Non-pigmented ciliary epithelial cell (primary cell): ENCODE measurements around the gene FXYD2.
"Not testable (repeated sequence)": the region's sequence is repeated elsewhere in the genome, so short reads cannot be mapped to it uniquely, and the experiment has no call there.

Source experiments
- DNase-seq: peaks from one replicate; pipeline ENCODE4 v3.0.0-alpha.2; 2010; ENCODE audit warnings: low read depth

FXYD2 gene

GRCh38 chr11:117824571-117825537, at the start of gene FXYD2:
TSS of gene FXYD2 (minus strand) at chr11:117824744. CDS start at chr11:117824678, 66 bp downstream.
- DNase-seq, result no peak

GRCh38 chr11:117873828-117874125, 49.2 kb upstream of the FXYD2 start:
- no peak for DNase-seq

- no peak for DNase-seq
Measured at GRCh38 chr11:117872975-117873827, 48.7 kb upstream of the FXYD2 start.

DNA sequence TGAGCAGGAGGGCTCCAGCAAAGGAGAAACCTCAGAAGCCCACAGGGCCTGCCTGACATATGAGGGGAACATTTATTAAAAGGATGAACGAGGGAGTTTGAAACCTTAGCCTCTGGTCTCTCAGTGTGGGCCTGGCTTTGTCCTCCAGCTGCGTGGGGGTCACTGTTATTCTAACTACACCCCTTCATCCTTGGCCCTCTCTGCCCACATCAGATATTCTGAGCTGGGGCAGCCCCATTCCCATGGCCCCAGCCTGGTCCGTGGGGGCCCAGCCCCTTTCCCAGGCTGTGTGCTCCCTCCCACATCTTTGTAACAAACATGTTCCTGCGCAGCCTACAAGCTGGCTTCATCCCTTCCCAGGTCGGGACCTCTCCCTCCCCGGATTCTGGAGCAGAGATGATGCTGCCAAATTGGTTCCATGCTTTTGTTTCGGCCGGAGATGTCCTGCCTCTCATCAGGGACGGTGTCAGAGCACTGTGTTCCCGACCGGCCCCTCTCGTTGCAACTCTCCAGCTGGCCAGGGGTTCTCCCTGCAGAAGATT, 47.9 kb upstream of the FXYD2 start:
- no peak for DNase-seq

DNA sequence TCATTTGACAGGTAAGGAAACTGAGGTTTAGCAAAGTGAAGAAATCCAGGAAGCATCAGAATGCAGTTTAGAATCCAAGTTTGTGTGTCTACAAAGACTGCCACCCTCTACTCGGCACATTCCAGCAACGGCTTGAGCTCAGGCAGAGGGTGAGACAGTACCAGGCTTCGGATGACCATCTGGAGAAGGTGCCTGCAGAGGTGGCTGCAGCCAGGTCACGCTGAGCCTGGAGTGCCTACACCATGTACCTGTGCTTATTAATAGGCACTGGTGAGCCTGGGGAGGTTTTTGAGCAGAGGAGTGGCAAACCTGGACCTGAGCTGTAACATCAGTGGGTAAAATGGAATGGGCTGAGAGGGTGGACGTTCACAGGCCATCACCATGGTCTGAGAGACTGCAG, 47.2 kb upstream of the FXYD2 start:
- DNase-seq, result no peak

DNA sequence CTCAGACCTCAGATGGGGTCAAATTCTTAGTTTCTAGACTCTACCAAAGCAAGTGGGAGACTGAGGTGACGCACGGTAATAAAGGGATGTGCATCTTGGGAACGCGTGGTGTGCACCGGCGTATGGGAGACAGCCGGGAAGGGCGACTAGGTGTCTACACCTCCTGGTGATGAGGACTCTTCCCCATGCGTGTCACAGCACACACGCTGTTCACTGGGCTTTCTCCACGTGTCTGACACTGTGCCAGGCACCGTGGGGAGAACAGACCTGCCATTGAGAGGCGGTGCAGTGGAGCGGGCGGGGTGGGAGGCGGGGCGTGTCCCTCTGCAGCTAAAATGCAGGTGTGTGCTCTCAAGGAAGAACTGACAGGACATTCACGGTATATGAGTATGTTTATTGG, 46.6 kb upstream of the FXYD2 start:
- DNase-seq, result no peak

DNA sequence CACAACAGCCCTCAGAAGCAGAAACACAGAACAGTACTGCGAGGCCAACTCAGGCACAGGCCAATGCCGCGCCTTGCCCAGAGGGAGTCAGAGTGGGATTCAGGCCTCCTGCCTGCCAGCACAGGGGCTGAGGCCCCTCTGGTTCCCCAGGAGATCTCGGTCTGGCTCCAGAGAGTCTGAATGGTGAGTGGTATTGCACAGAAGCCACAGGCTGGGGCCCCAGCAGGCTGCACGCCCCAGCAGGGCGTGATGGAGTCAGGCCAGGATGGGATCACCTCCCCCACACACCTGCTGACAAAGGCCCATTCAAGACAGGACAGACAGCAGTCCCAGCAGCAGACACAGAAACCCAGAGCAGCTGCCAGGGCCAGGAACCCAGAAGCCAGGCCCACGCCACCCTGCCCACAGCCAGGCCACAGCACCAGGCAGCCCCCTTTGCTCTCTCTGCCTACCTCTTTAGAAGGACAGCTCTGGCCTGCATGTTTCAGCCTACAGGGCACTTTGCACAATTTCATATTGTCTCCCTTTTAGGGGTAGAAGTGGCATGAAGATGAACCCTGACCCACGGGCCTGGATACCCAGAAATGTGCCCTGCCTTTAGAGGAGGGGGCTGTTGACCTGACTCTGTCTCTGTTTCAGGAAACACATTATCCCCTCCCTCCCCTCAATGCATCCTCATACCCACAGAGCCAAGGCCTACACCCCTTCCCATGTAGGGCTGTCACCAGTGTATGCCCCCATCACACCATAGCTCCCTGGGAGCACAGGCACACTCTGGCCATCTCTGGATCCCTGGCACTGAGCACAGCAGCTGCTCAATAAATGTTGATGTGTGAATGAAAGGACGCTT, 45.8 kb upstream of the FXYD2 start:
- no peak for DNase-seq

- no peak for DNase-seq
Measured at GRCh38 chr11:117869604-117870003, 45.1 kb upstream of the FXYD2 start.

GRCh38 chr11:117868815-117869561, 44.4 kb upstream of the FXYD2 start:
- no peak for DNase-seq

DNA sequence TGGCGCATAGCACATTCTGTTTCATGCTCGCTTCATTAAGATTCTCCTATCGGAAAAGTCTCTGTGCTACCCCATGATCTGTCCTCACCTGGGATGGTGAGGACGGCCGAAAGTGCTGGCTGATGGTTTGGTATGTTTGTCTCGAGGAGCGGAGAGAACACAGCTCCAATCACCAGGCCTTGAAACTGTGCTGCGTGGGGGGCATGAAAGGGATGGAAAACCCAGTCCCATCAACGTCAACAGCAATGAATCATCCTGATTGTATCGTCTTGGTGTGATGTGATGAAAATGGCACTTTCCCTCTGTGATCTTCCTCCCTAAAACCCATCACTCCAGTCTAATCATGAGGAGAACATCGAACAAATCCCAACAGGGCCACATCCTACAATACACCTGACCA, 43.5 kb upstream of the FXYD2 start:
- DNase-seq, result no peak

- DNase-seq, result no peak
Measured at GRCh38 chr11:117866526-117866925, 42.0 kb upstream of the FXYD2 start.

GRCh38 chr11:117865546-117865945, 41.0 kb upstream of the FXYD2 start:
- DNase-seq, result not testable (repeated sequence)

DNA sequence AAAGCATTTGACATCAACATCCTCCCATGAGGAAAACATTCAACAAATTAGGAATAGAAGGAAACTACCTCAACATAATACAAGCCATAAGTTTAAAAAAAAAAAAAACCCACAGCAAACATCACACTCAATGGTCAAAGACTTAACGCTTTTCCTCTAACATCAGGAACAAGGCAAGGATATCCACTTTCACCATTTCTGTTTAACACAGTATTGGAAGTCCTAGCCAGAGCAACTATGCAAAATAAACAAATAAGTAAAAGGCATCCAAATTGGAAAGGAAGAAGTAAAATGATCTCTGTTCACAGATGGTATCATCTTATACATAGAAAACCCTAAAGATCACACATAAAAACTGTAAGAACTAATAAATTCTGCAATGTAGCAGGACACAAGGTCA, 38.8 kb upstream of the FXYD2 start:
- no peak for DNase-seq

GRCh38 chr11:117862753-117863152, 38.2 kb upstream of the FXYD2 start:
- no peak for DNase-seq

- no peak for DNase-seq
Measured at GRCh38 chr11:117862019-117862725, 37.6 kb upstream of the FXYD2 start.

DNA sequence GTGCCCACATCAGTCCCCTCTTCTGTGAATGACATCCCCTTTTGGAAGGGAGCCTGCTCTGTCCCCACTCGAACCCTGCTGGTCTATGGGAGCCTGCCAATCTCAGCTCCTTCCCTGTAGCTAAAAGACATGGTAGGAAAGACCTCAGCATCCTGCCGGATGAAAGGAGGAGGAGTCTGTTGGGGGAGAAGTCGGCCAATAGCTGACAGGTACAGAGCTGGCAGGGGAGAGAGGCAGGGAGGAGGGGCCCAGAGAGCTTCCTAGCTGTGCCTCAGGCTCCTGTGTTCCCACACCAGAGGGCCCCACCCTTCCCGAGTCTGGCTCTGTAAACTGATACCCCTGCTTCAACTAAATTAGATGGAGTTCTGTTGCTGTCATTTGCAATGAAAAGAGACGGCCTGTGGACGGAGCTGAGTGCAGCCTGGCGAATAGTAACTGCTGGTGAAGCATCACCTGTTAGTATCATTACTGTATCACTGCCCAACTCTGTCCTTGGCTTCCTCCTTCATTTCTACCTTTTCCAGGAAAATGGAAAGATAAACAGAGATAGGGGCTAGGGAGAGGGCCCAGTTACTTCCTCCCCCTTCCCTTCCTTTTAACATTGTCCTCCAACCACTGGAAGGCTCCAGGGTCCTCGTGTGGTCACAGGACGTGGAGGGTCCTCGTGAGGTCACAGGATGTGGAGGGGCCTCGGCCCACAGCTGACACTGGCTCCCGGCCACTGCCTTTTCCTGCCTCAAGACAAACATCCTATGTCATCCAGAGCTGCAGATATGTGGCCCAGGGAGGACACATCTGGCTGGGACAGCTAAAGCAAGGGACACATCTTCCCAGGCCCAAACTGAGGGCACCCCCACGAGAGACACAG, 36.8 kb upstream of the FXYD2 start:
- DNase-seq, result no peak

GRCh38 chr11:117860139-117860538, 35.6 kb upstream of the FXYD2 start:
- DNase-seq, result no peak

DNA sequence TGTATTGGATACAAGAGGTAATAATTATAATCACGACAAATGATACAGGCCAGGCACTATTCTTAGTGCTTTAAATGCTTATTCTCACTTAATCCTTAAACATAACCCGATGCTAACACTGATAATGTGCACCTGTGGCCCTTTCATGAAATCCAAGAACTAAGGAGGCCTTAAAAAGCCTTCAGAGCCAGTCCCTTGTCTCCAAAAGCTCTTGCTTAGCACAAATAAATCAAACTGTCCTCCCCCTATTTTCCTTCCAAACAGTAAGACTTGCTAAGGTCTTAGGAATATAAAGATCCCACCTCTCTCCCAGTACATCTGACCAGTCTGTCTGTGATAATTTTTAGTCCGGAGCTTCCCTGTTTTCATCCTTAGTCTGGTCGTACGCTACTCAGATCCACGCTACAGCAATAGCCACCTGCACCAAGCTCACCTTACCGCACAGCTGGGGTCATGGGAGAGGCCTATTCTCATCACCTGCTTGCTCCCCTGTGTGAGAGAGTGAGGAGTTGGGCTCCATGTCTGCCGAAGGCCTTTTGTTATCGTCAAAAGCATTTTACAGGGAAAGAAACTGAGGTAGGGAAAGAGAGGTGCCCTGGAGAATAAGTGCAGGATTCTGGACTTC, 35.1 kb upstream of the FXYD2 start:
- no peak for DNase-seq

GRCh38 chr11:117859061-117859460, 34.5 kb upstream of the FXYD2 start:
- no peak for DNase-seq
